IMR-90 (cell line): Measurements from ENCODE around the gene TPT1. TPM values are rescaled to one million over a fixed set of nuclear protein-coding genes. Genes with fewer than 3 reads are reported as not detected.
"Not testable (repeated sequence)": the region's sequence is repeated elsewhere in the genome, so short reads cannot be mapped to it uniquely, and the experiment has no call there.

Experiments used
- ATAC-seq: fragments of 200-7000 bp; cut with Tn5 transposase; 2 replicates; pipeline ENCODE4 v1.9.1; 2020; ENCODE audit warnings: low read depth, mild to moderate bottlenecking, moderate library complexity
- BruUV-seq: library from RNA; stranded (reverse); fragments of 400-500 nt; replicated peaks from 2 replicates; lab custom pipeline; 2021; lab: Mats Ljungman, UMichigan
- CTCF ChIA-PET: fragments of 300-600 bp; formaldehyde crosslinking; extraction: SDS; loops from one replicate; lab custom pipeline; 2021; ENCODE audit warnings: antibody characterized with exemption; lab: Yijun Ruan, JAX
- POLR2A ChIA-PET: fragments of 300-600 bp; sonication (Branson Sonifier 250); formaldehyde crosslinking; loops from one replicate; lab custom pipeline; 2022; ENCODE audit warnings: antibody characterized with exemption; ENCODE audit not compliant: unreplicated experiment; lab: Charles Lee
- DNase-seq: peaks from one replicate; pipeline ENCODE4 v3.0.0; 2013
- H2AFZ ChIP-seq: replicated peaks from 2 replicates; pipeline ENCODE3; 2013; ENCODE audit warnings: low read length, mild to moderate bottlenecking; ENCODE audit not compliant: poor library complexity
- H2AK5ac ChIP-seq: 2 replicates; pipeline ENCODE4 v1.6.1; 2013; ENCODE audit warnings: low read depth, low read length, inconsistent platforms
- H2AK9ac ChIP-seq: replicated peaks from 2 replicates; pipeline ENCODE3; 2013; ENCODE audit warnings: mild to moderate bottlenecking, low read depth, low read length, moderate library complexity; ENCODE audit not compliant: poor library complexity
- H2BK120ac ChIP-seq: 2 replicates; pipeline ENCODE4 v1.6.1; 2013; ENCODE audit warnings: low read depth, low read length, inconsistent platforms
- H2BK15ac ChIP-seq: 3 replicates; pipeline ENCODE4 v1.6.1; 2013; ENCODE audit warnings: low read depth, low read length, inconsistent platforms
- H2BK20ac ChIP-seq: 2 replicates; pipeline ENCODE4 v1.6.1; 2013; ENCODE audit warnings: low read depth, mild to moderate bottlenecking, inconsistent platforms, low read length, moderate library complexity
- H2BK5ac ChIP-seq: 2 replicates; pipeline ENCODE4 v1.6.1; 2013; ENCODE audit warnings: mild to moderate bottlenecking, low read depth, low read length, inconsistent platforms; ENCODE audit not compliant: poor library complexity, severe bottlenecking
- H3K14ac ChIP-seq: replicated peaks from 2 replicates; pipeline ENCODE4 v1.6.1; 2013; ENCODE audit warnings: low read depth, low read length, inconsistent platforms
- H3K18ac ChIP-seq: 2 replicates; pipeline ENCODE4 v1.6.1; 2013; ENCODE audit warnings: low read depth, low read length, control low read depth
- H3K23ac ChIP-seq: 2 replicates; pipeline ENCODE4 v1.6.1; 2013; ENCODE audit warnings: low read depth, low read length, inconsistent platforms
- H3K27ac ChIP-seq: 2 replicates; pipeline ENCODE4 v1.5.1; 2013; ENCODE audit warnings: mild to moderate bottlenecking, control low read depth, low read length; ENCODE audit not compliant: insufficient read depth
- H3K27me3 ChIP-seq: 2 replicates; pipeline ENCODE4 v1.6.1; 2013; ENCODE audit warnings: low read length; ENCODE audit not compliant: control insufficient read depth, insufficient read depth
- H3K36me3 ChIP-seq: 2 replicates; pipeline ENCODE4 v1.6.1; 2013; ENCODE audit warnings: low read length, mixed read lengths; ENCODE audit not compliant: control insufficient read depth, insufficient read depth
- H3K4ac ChIP-seq: 2 replicates; pipeline ENCODE4 v1.6.1; 2013; ENCODE audit warnings: low read depth, low read length, inconsistent platforms
- H3K4me1 ChIP-seq: 2 replicates; pipeline ENCODE4 v1.6.1; 2013; ENCODE audit warnings: low read length, mixed read lengths; ENCODE audit not compliant: control insufficient read depth, insufficient read depth
- H3K4me2 ChIP-seq: 2 replicates; pipeline ENCODE4 v1.6.1; 2013; ENCODE audit warnings: low read depth, mild to moderate bottlenecking, control low read depth, low read length, moderate library complexity
- H3K4me3 ChIP-seq: 2 replicates; pipeline ENCODE4 v1.5.1; 2013; ENCODE audit warnings: low read depth, mild to moderate bottlenecking, control low read depth, low read length, moderate library complexity; ENCODE audit not compliant: insufficient read depth
- H3K56ac ChIP-seq: 2 replicates; pipeline ENCODE4 v1.6.1; 2013; ENCODE audit warnings: low read length, inconsistent platforms; ENCODE audit not compliant: insufficient read depth; ENCODE audit errors: extremely low read depth
- H3K79me1 ChIP-seq, 2 experiments: 2 replicates each; pipeline ENCODE4 v1.6.1; 2013; ENCODE audit warnings: low read length in 2 of 2, inconsistent platforms in 1 of 2, low read depth in 1 of 2
- H3K9ac ChIP-seq: 2 replicates; pipeline ENCODE4 v1.6.1; 2013; ENCODE audit warnings: low read depth, low read length, control low read depth
- H3K9me1 ChIP-seq: 2 replicates; pipeline ENCODE4 v1.6.1; 2013; ENCODE audit warnings: low read length, inconsistent platforms; ENCODE audit not compliant: insufficient read depth
- H3K9me3 ChIP-seq: 2 replicates; pipeline ENCODE4 v1.6.1; 2013; ENCODE audit warnings: low read length; ENCODE audit not compliant: control insufficient read depth, insufficient read depth
- H4K20me1 ChIP-seq: 2 replicates; pipeline ENCODE4 v1.6.1; 2013; ENCODE audit warnings: low read length, inconsistent platforms; ENCODE audit not compliant: insufficient read depth
- H4K5ac ChIP-seq: 2 replicates; pipeline ENCODE4 v1.6.1; 2013; ENCODE audit warnings: mild to moderate bottlenecking, low read depth, low read length, control low read depth
- H4K8ac ChIP-seq, 2 experiments: 2 replicates each; pipeline ENCODE4 v1.6.1; 2013; ENCODE audit warnings: low read depth in 2 of 2, low read length in 2 of 2, control low read depth in 1 of 2, inconsistent platforms in 1 of 2
- H4K91ac ChIP-seq: 2 replicates; pipeline ENCODE4 v1.6.1; 2013; ENCODE audit warnings: low read depth, low read length, inconsistent platforms; ENCODE audit not compliant: insufficient read depth
- WGBS, 2 experiments: methylation state at CpG; one replicate each; pipeline versions ENCODE4 v1.1.5 to v1.1.7; 2013; ENCODE audit warnings: missing lambda C conversion rate in 2 of 2; ENCODE audit not compliant: insufficient read length in 1 of 2; ENCODE audit errors: extremely low coverage in 2 of 2; 5-methylcytosine and 5-hydroxymethylcytosine counted together
- dilution Hi-C: fragments of 300-500 bp; cut with HindIII; formaldehyde crosslinking; loops from one replicate; pipeline ENCODE4 v1.14.3; 2018; ENCODE audit warnings: low sequenced_read_pairs; ENCODE audit not compliant: unreplicated experiment
- in situ Hi-C: fragments of 300-500 bp; cut with MboI; formaldehyde crosslinking; loops from 3 replicates; pipeline ENCODE4 v1.14.3; 2019; ENCODE audit warnings: low sequenced_read_pairs, inconsistent platforms, mixed read lengths
- intact Hi-C: fragments of 100-400 bp; cut with micrococcal nuclease; formaldehyde crosslinking; loops from 2 replicates; pipeline ENCODE4 v1.10.0; 2022
- polyA plus RNA-seq, 3 experiments: library from polyadenylated mRNA; depleted of rRNA; stranded (reverse); fragments of >200 nt; gene quantifications; 2 replicates each; pipeline ENCODE4 v1.2.3, GENCODE V29; 2012; ENCODE audit warnings: low replicate concordance in 1 of 3
- total RNA-seq: library from RNA; depleted of rRNA; stranded (reverse); fragments of >200 nt; gene quantifications from 2 replicates; pipeline ENCODE4 v1.2.3, GENCODE V29; 2012

TPT1 gene
- total and polyA plus RNA-seq, 2 of the 4 experiments (the other 2 are of a cell fraction), result 1,663 to 2,665 TPM

DNA sequence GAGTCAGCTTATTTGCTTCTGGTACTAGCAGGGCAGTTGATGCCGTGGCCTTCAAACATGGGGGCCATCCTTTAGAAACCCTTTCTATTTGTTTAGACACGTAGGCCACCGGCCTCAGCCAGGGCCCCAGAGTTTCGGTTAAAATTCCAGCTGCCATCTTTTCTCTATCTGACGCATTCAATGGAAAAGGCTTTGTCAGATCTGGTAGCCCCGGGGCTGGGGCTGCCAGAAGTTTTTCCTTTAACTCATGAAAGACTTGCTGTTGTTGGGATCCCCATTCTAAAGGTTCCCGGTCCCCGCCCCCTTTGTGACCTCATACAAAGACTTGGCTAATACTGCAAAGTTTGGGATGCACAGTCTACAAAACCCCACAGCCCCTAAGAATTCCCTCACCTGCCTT lies 35.7 kb upstream of the TPT1 start:
- in situ Hi-C loops, H3K14ac ChIP-seq, H4K8ac ChIP-seq, H3K4me2 ChIP-seq, CTCF ChIA-PET, H3K27me3 ChIP-seq, H2BK15ac ChIP-seq, H3K4ac ChIP-seq, H4K91ac ChIP-seq, BruUV-seq, H3K9ac ChIP-seq, H2BK20ac ChIP-seq, H2BK120ac ChIP-seq, POLR2A ChIA-PET, ATAC-seq, H3K56ac ChIP-seq, H4K5ac ChIP-seq, dilution Hi-C loops, intact Hi-C loops, H3K4me3 ChIP-seq, H3K9me3 ChIP-seq, H2BK5ac ChIP-seq, H2AK9ac ChIP-seq, H2AK5ac ChIP-seq, H3K4me1 ChIP-seq, H2AFZ ChIP-seq, H3K18ac ChIP-seq, H3K36me3 ChIP-seq, H3K23ac ChIP-seq, H3K27ac ChIP-seq, DNase-seq, H4K20me1 ChIP-seq, H3K79me1 ChIP-seq, H3K9me1 ChIP-seq: not testable (repeated sequence)
- no CpG with 5 or more reads among the region's 8 CpGs for WGBS, 2 experiments
